Body of pancreas (tissue), 4 donors: ENCODE data around the gene LIPJ.

Experiments
- CTCF ChIP-seq, 7 experiments: fragments of 450-650 bp in 4 of 7; fragments of 200-600 bp in 3 of 7; sonication (generic) in 3 of 7; IDR thresholded peaks; one replicate each; pipeline ENCODE4 v1.5.1; 2016 to 2019; ENCODE audit warnings: antibody characterized with exemption in 7 of 7
- POLR2A ChIP-seq, 3 donors: fragments of 450-650 bp; IDR thresholded peaks; one replicate each; pipeline ENCODE4 v1.6.1; 2016; ENCODE audit warnings: antibody characterized with exemption in 3 of 3, mild to moderate bottlenecking in 2 of 3

DNA sequence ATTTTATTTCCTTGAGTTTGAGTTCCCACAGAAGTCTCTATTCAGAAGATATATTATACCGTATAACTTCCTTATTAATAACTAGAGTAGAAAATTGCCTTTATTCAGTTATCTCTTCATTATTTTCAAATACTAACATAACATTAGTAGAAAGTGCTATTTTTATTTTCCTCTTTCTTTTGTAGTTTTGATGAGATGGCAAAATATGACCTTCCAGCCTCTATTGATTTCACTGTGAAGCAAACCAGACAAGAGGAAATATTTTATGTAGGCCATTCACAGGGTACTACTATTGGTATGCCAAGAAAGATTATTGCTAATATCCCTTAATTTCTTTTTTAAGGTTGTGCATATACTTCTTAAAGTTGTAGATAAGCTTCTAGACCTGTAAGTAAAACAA is 7.9 kb downstream of the LIPJ start:
- TF ChIP-seq CTCF (IDR thresholded peaks at IDR 0.05) (no peak), POLR2A (IDR thresholded peaks at IDR 0.05) (no peak)
